ENCODE measurements around the gene ZBTB16.

The ZBTB16 gene

GRCh38 chr11:114171257-114172054, 111.9 kb downstream of the ZBTB16 start:
- DNase-seq, result no peak

GRCh38 chr11:114172055-114172861, 112.7 kb downstream of the ZBTB16 start:
- no peak for DNase-seq

GRCh38 chr11:114172871-114173444, 113.4 kb downstream of the ZBTB16 start:
- no peak for DNase-seq

GRCh38 chr11:114173843-114174242, 114.3 kb downstream of the ZBTB16 start:
- no peak for DNase-seq

GRCh38 chr11:114174712-114175495, 115.4 kb downstream of the ZBTB16 start:
- no peak for DNase-seq

- DNase-seq, result no peak
Observed at GRCh38 chr11:114175706-114176105, 116.2 kb downstream of the ZBTB16 start.

- no peak for DNase-seq
Observed at GRCh38 chr11:114176321-114176720, 116.8 kb downstream of the ZBTB16 start.

GRCh38 chr11:114178656-114179055, 119.1 kb downstream of the ZBTB16 start:
- no peak for DNase-seq

- peak; percentile 70 for DNase-seq
Observed at GRCh38 chr11:114179234-114179941, 119.9 kb downstream of the ZBTB16 start.

GRCh38 chr11:114180301-114181055, 121.0 kb downstream of the ZBTB16 start:
- DNase-seq, result peak; percentile 28

- DNase-seq, result no peak
Observed at GRCh38 chr11:114181195-114181594, 121.7 kb downstream of the ZBTB16 start.

GRCh38 chr11:114181752-114182151, 122.2 kb downstream of the ZBTB16 start:
- DNase-seq, result no peak

- no peak for DNase-seq
Observed at GRCh38 chr11:114182471-114183043, 123.0 kb downstream of the ZBTB16 start.

GRCh38 chr11:114183044-114183511, 123.6 kb downstream of the ZBTB16 start:
- no peak for DNase-seq

GRCh38 chr11:114185436-114185835, 125.9 kb downstream of the ZBTB16 start:
- DNase-seq, result no peak

GRCh38 chr11:114187173-114187572, 127.7 kb downstream of the ZBTB16 start:
- DNase-seq, result no peak

- no peak for DNase-seq
Observed at GRCh38 chr11:114188851-114189570, 129.5 kb downstream of the ZBTB16 start.

GRCh38 chr11:114190630-114191029, 131.1 kb downstream of the ZBTB16 start:
- DNase-seq, result no peak

- no peak for DNase-seq
Observed at GRCh38 chr11:114191893-114192292, 132.4 kb downstream of the ZBTB16 start.

- DNase-seq, result no peak
Observed at GRCh38 chr11:114192841-114193389, 133.4 kb downstream of the ZBTB16 start.

All from DMS79 (cell line).